ENCODE measurements around the gene ST7. TPM values are rescaled to one million over a fixed set of nuclear protein-coding genes. Genes with fewer than 3 reads are reported as not detected.

Gene ST7
- total and polyA plus RNA-seq, 2 donors from 2014 or later: 21.5 to 29.8 TPM

DNA sequence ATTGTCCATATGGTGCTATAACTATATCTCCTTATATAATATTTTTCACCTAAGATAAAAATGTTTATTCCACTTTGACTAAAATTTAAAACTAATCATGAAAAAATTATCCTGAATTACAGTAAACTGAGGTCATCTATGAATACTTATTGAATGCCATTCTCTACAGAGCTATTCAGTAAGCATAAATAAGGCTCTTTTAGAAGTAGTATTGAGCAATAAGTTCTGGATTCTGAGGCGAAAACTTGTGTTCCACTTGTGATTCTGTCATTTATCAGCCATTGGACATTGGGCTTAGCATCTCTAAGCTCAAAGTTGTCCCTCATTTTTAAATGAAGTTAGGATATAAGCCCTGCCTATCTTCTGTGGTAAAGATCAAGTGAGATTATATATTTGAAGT is 238.8 kb downstream of the ST7 start:
- FAIRE-seq (no peak), DNase-seq (no peak)
- H3K27ac ChIP-seq (ENCODE audit: low read depth in 2 of 2, low read length in 2 of 2): no peak overlapping the region
- TF ChIP-seq, protein P1, sequence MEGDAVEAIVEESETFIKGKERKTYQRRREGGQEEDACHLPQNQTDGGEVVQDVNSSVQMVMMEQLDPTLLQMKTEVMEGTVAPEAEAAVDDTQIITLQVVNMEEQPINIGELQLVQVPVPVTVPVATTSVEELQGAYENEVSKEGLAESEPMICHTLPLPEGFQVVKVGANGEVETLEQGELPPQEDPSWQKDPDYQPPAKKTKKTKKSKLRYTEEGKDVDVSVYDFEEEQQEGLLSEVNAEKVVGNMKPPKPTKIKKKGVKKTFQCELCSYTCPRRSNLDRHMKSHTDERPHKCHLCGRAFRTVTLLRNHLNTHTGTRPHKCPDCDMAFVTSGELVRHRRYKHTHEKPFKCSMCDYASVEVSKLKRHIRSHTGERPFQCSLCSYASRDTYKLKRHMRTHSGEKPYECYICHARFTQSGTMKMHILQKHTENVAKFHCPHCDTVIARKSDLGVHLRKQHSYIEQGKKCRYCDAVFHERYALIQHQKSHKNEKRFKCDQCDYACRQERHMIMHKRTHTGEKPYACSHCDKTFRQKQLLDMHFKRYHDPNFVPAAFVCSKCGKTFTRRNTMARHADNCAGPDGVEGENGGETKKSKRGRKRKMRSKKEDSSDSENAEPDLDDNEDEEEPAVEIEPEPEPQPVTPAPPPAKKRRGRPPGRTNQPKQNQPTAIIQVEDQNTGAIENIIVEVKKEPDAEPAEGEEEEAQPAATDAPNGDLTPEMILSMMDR (IDR thresholded peaks at IDR 0.05; ENCODE audit: borderline replicate concordance, extremely low read depth, insufficient read depth): no peak
- H3K9ac ChIP-seq (ENCODE audit: low read length in 3 of 3): no peak overlapping the region
- H3K4me1 ChIP-seq (ENCODE audit: control insufficient read depth in 2 of 3, insufficient read depth in 2 of 3, low read depth in 1 of 3, low read length in 3 of 3): no peaks in the 10 kb centered on the region
- H3K4me3 ChIP-seq (ENCODE audit: low read length in 3 of 3): no peak overlapping the region
- no peaks in the 10 kb centered on the region for H3K27me3 ChIP-seq (ENCODE audit: control insufficient read depth, insufficient read depth, low read length)
- peaks cover 0 to 26% (median 0%) of the 10 kb centered on the region in 3 donors for H3K36me3 ChIP-seq (ENCODE audit: control insufficient read depth in 2 of 3, insufficient read depth in 3 of 3, low read length in 3 of 3)
- intact Hi-C loops (cut with DNase I): no loop called here
- H3K9me3 ChIP-seq (ENCODE audit: control insufficient read depth in 2 of 3, insufficient read depth in 1 of 3, low read length in 3 of 3): no peaks in the 10 kb centered on the region

DNA sequence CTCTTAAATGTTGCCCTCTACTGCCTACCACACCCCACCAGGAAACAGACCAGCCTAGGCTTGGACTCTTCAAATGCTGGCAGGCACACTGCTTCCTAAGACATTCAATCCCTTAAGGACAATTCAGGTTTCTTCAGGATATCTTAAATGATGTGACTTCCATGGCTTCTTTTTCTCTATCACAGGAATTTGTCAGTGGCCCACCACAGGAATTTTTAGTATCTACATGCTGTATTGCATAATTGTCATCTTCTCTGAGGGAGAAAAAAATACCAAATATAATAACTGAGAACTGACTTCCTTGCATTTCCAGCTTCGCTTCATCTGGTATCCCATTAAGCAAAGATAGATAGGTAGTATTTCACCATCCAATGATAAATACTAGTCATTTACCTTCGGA is 240.3 kb downstream of the ST7 start:
- Histone ChIP-seq H3K9me3 (ENCODE audit: control insufficient read depth in 2 of 3, insufficient read depth in 1 of 3, low read length in 3 of 3) (no peaks in the 10 kb centered on the region), H3K4me1 (ENCODE audit: control insufficient read depth in 2 of 3, insufficient read depth in 2 of 3, low read depth in 1 of 3, low read length in 3 of 3) (no peaks in the 10 kb centered on the region), H3K4me3 (ENCODE audit: low read length in 3 of 3) (no peak overlapping the region), H3K27ac (ENCODE audit: low read depth in 2 of 2, low read length in 2 of 2) (no peak overlapping the region), H3K9ac (ENCODE audit: low read length in 3 of 3) (no peak overlapping the region), H3K36me3 (ENCODE audit: control insufficient read depth in 2 of 3, insufficient read depth in 3 of 3, low read length in 3 of 3) (peaks cover 0 to 32% (median 4%) of the 10 kb centered on the region in 3 donors), H3K27me3 (ENCODE audit: control insufficient read depth, insufficient read depth, low read length) (no peaks in the 10 kb centered on the region)
- DNase-seq (no peak), FAIRE-seq (no peak)
- TF ChIP-seq, protein P1 (IDR thresholded peaks at IDR 0.05; ENCODE audit: borderline replicate concordance, extremely low read depth, insufficient read depth): no peak
- intact Hi-C loops (cut with DNase I): no loop called here

DNA sequence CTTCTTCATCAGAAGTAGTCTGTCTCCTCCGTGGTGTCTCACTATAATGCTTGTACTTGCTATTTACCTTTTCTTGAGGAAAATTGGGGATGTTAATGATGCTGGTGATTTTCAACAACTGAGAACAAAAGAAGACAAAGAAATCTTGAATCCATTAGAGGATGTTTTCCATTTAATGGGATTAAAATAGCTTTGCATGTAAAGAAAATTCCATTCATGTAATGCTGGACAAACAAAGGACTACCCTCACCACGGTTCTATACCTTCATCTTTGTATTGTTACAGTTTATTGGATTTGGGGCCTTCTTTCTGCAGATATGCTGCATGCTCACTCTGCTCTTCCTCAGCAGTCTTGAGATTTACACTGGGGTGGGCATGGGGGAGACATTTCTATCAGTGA is 241.1 kb downstream of the ST7 start:
- Histone ChIP-seq H3K9me3 (ENCODE audit: control insufficient read depth in 2 of 3, insufficient read depth in 1 of 3, low read length in 3 of 3) (no peaks in the 10 kb centered on the region), H3K36me3 (ENCODE audit: control insufficient read depth in 2 of 3, insufficient read depth in 3 of 3, low read length in 3 of 3) (peaks cover 0 to 28% (median 4%) of the 10 kb centered on the region in 3 donors), H3K9ac (ENCODE audit: low read length in 3 of 3) (no peak overlapping the region), H3K4me1 (ENCODE audit: control insufficient read depth in 2 of 3, insufficient read depth in 2 of 3, low read depth in 1 of 3, low read length in 3 of 3) (no peaks in the 10 kb centered on the region), H3K27me3 (ENCODE audit: control insufficient read depth, insufficient read depth, low read length) (no peaks in the 10 kb centered on the region), H3K27ac (ENCODE audit: low read depth in 2 of 2, low read length in 2 of 2) (no peak overlapping the region), H3K4me3 (ENCODE audit: low read length in 3 of 3) (no peak overlapping the region)
- intact Hi-C loops (cut with DNase I): no loop called here
- FAIRE-seq (no peak), DNase-seq (no peak)
- TF ChIP-seq, protein P1 (IDR thresholded peaks at IDR 0.05; ENCODE audit: borderline replicate concordance, extremely low read depth, insufficient read depth): no peak

Measured in kidney (tissue), 14 donors.